ENCODE results near the gene TRIP12. TPM values are rescaled to one million over a fixed set of nuclear protein-coding genes. Genes with fewer than 3 reads are reported as not detected.

Gene TRIP12
- total and polyA plus RNA-seq, 2 donors (not counting 1 experiment from before 2014, with no cell fraction given): 30.9 to 274 TPM

DNA sequence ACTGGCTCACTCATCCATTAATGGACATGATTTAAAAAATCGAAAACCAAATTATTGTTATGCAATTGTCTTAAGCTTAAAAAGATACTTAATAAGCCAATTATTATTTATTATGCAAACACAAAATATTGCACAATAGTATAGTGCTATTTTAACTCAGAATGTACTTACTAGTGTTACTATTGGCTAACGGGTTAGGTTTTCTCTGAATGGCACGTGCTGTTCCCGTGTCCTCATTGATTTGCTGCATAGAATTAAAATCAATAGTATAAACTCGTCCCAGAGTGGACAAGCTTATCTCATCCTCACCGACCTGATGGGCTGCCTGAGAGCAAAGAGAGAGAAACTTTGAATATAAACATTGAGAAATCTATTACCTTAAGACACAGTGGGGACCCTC is 116.2 kb downstream of the TRIP12 start:
- no peak overlapping the region for H3K4me3 Mint-ChIP-seq
- H3K4me1 ChIP-seq (ENCODE audit: control insufficient read depth in 2 of 2, insufficient read depth in 2 of 2, low read length in 2 of 2): no peaks in the 10 kb centered on the region
- H3K27me3 ChIP-seq (replicated peaks in 1 of 4; ENCODE audit: control extremely low read depth in 1 of 4, control insufficient read depth in 3 of 4, insufficient read depth in 4 of 4, low read length in 3 of 4): no peaks in the 10 kb centered on the region
- H3K4me2 ChIP-seq (replicated peaks; ENCODE audit: low read depth, low read length, poor library complexity, severe bottlenecking): no peak overlapping the region
- no peak overlapping the region for H3K27ac ChIP-seq (ENCODE audit: low read length in 2 of 2)
- H3K9ac ChIP-seq (ENCODE audit: low read length): no peak overlapping the region
- H3K36me3 ChIP-seq (replicated peaks in 1 of 2; ENCODE audit: control extremely low read depth in 1 of 2, control insufficient read depth in 1 of 2, extremely low read depth in 1 of 2, insufficient read depth in 2 of 2, low read length in 1 of 2): peaks cover 8 to 84% of the 10 kb centered on the region in 2 experiments
- no peak for DNase-seq
- POLR2A ChIA-PET: no interaction called here
- peaks cover 4% of the 10 kb centered on the region for H3K79me2 ChIP-seq (ENCODE audit: control insufficient read depth, insufficient read depth, low read length)
- no peak overlapping the region for H3K27ac Mint-ChIP-seq
- TF ChIP-seq EZH2 (IDR thresholded peaks at IDR 0.05; ENCODE audit: borderline replicate concordance, insufficient read depth, low read depth, low read length, poor library complexity, severe bottlenecking): no peak
- TF ChIP-seq, protein P1, sequence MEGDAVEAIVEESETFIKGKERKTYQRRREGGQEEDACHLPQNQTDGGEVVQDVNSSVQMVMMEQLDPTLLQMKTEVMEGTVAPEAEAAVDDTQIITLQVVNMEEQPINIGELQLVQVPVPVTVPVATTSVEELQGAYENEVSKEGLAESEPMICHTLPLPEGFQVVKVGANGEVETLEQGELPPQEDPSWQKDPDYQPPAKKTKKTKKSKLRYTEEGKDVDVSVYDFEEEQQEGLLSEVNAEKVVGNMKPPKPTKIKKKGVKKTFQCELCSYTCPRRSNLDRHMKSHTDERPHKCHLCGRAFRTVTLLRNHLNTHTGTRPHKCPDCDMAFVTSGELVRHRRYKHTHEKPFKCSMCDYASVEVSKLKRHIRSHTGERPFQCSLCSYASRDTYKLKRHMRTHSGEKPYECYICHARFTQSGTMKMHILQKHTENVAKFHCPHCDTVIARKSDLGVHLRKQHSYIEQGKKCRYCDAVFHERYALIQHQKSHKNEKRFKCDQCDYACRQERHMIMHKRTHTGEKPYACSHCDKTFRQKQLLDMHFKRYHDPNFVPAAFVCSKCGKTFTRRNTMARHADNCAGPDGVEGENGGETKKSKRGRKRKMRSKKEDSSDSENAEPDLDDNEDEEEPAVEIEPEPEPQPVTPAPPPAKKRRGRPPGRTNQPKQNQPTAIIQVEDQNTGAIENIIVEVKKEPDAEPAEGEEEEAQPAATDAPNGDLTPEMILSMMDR (IDR thresholded peaks at IDR 0.05): no peak
- peaks cover 6% of the 10 kb centered on the region for H4K20me1 ChIP-seq (ENCODE audit: control insufficient read depth, insufficient read depth, low read length, poor library complexity, severe bottlenecking)
- no peak for ATAC-seq (ENCODE audit: low read depth)
- no peak overlapping the region for H2AFZ ChIP-seq (ENCODE audit: insufficient read depth, low read depth, low read length, poor library complexity, severe bottlenecking)
- CTCF ChIA-PET: interaction anchor here (0.9 to 5.5 kb wide), 3 partner anchors 13 to 105 kb away, joined by 3 to 63 read pairs (median 4); no protein-coding TSS in a partner anchor
- intact Hi-C loops (cut with micrococcal nuclease): loop anchor here (10.0 kb wide), 1 partner anchor 59 kb away; no protein-coding TSS in a partner anchor
- no peaks in the 10 kb centered on the region for H3K9me3 Mint-ChIP-seq (ENCODE audit: insufficient read depth)
- no CpG with 5 or more reads among the region's 6 CpGs for WGBS (ENCODE audit: insufficient coverage)
- H3K9me3 ChIP-seq (ENCODE audit: control extremely low read depth in 1 of 3, control insufficient read depth in 2 of 3, insufficient read depth in 1 of 3, low read length in 2 of 3): no peaks in the 10 kb centered on the region
- no peaks in the 10 kb centered on the region for H3K27me3 Mint-ChIP-seq
- H3K4me3 ChIP-seq (ENCODE audit: control extremely low read depth in 1 of 5, extremely low read depth in 1 of 5, insufficient read depth in 1 of 5, low read depth in 2 of 5, low read length in 4 of 5): no peak overlapping the region
- no peaks in the 10 kb centered on the region for H3K4me1 Mint-ChIP-seq

DNA sequence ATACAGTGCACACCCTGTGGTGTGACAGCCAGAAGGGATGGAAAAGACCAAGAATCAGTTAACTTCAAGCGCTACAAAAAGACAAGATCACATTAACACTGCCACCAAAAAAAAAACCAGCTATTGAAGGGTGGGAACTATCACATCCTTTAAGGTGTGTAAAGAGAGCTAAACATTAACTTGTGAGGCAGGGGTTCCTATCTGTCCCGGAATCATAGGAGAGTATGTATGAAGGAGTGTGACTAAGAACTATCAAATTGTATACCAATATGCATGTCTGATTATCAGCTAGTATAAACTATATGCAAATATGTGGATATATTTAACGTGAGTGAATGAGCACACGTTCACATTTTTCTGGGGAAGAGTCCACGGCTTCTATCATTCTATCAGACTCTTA is 119.0 kb downstream of the TRIP12 start:
- Mint-ChIP-seq H3K27ac (no peak overlapping the region), H3K27me3 (no peaks in the 10 kb centered on the region), H3K9me3 (ENCODE audit: insufficient read depth) (no peaks in the 10 kb centered on the region), H3K4me3 (no peak overlapping the region), H3K4me1 (no peaks in the 10 kb centered on the region)
- H3K9me3 ChIP-seq (ENCODE audit: control extremely low read depth in 1 of 3, control insufficient read depth in 2 of 3, insufficient read depth in 1 of 3, low read length in 2 of 3): no peaks in the 10 kb centered on the region
- H4K20me1 ChIP-seq (ENCODE audit: control insufficient read depth, insufficient read depth, low read length, poor library complexity, severe bottlenecking): peaks cover 6% of the 10 kb centered on the region
- no peak overlapping the region for H3K9ac ChIP-seq (ENCODE audit: low read length)
- H3K27me3 ChIP-seq (replicated peaks in 1 of 4; ENCODE audit: control extremely low read depth in 1 of 4, control insufficient read depth in 3 of 4, insufficient read depth in 4 of 4, low read length in 3 of 4): no peaks in the 10 kb centered on the region
- peaks cover 12 to 81% of the 10 kb centered on the region in 2 experiments for H3K36me3 ChIP-seq (replicated peaks in 1 of 2; ENCODE audit: control extremely low read depth in 1 of 2, control insufficient read depth in 1 of 2, extremely low read depth in 1 of 2, insufficient read depth in 2 of 2, low read length in 1 of 2)
- DNase-seq: no peak
- no peak overlapping the region for H3K27ac ChIP-seq (ENCODE audit: low read length in 2 of 2)
- POLR2A ChIA-PET: no interaction called here
- ATAC-seq (ENCODE audit: low read depth): no peak
- WGBS (ENCODE audit: insufficient coverage): no CpG with 5 or more reads among the region's 5 CpGs
- no peak overlapping the region for H3K4me2 ChIP-seq (replicated peaks; ENCODE audit: low read depth, low read length, poor library complexity, severe bottlenecking)
- intact Hi-C loops (cut with micrococcal nuclease): loop anchor here (10.0 kb wide), 1 partner anchor 62 kb away; no protein-coding TSS in a partner anchor
- no peak overlapping the region for H2AFZ ChIP-seq (ENCODE audit: insufficient read depth, low read depth, low read length, poor library complexity, severe bottlenecking)
- H3K4me1 ChIP-seq (ENCODE audit: control insufficient read depth in 2 of 2, insufficient read depth in 2 of 2, low read length in 2 of 2): no peaks in the 10 kb centered on the region
- TF ChIP-seq, protein P1 (IDR thresholded peaks at IDR 0.05): no peak
- TF ChIP-seq EZH2 (IDR thresholded peaks at IDR 0.05; ENCODE audit: borderline replicate concordance, insufficient read depth, low read depth, low read length, poor library complexity, severe bottlenecking): no peak
- peaks cover 4% of the 10 kb centered on the region for H3K79me2 ChIP-seq (ENCODE audit: control insufficient read depth, insufficient read depth, low read length)
- CTCF ChIA-PET: interaction anchor here (1.1 to 5.5 kb wide), 8 partner anchors 9 to 995 kb away, joined by 3 to 63 read pairs (median 6); partner anchors contain the start of genes FBXO36 and TRIP12
- H3K4me3 ChIP-seq (ENCODE audit: control extremely low read depth in 1 of 5, extremely low read depth in 1 of 5, insufficient read depth in 1 of 5, low read depth in 2 of 5, low read length in 4 of 5): no peak overlapping the region
